Measurements from ENCODE around the gene TSR1.

Gene TSR1

DNA sequence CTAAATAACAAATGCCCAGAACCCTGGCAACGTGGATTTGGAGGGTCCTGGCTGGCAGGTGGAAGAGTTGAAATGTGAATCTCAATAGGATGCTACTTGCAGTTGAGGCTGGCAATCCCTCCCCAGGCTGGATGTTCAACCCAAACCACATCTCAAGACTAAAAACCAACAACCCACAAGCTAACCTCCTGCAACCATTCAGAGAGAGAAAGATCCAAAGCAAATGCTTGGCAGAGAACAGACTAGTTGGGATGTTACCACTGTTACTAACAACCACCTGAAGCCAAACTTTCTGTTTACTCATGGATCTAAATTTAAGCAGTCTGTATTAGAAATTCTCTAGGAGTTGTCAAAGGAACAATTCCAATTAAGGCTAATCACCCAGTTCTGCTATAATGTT is 60.5 kb downstream of the TSR1 start:
- no peak for FAIRE-seq

DNA sequence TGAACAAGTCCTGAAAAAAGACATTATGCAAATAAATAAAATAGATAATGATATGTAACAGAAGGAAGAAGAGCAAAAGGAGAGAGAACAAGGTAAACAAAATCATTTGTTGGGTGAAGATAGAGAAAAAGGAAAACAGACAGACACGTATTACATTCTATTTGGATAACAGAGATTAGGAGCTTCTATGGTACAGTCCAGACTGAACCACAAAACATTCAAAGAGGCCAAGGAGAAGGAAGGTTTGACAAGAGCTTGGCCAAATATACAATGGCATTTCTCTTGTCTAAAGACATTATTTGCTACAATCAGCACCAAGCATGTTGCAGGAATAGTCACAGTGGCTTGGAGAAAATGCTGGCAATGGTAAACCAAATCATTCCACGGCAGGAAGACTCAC is 61.8 kb downstream of the TSR1 start:
- FAIRE-seq = no peak
